Omental fat pad (tissue), 4 donors: ENCODE measurements around the gene SRD5A3. TPM values are rescaled to one million over a fixed set of nuclear protein-coding genes. Genes with fewer than 3 reads are reported as not detected.

Source experiments
- ATAC-seq: fragments of 150-250 bp; one replicate; pipeline ENCODE4 v1.9.1; 2016; ENCODE audit warnings: mild to moderate bottlenecking, moderate library complexity; ENCODE audit not compliant: low FRiP score
- DNase-seq: peaks from one replicate; pipeline ENCODE4 v3.0.0-alpha.2; 2019; ENCODE audit warnings: low spot score
- total RNA-seq, 4 donors: library from RNA; depleted of rRNA; stranded (reverse); fragments of >200 nt; gene quantifications; one replicate each; pipeline ENCODE4 v1.1.0, GENCODE V29; 2016
- TF ChIP-seq, protein P1 (sequence below), 3 donors: fragments of 450-650 bp; IDR thresholded peaks; one replicate each; pipeline ENCODE4 v1.5.1; 2016 to 2017; ENCODE audit warnings: antibody characterized with exemption in 3 of 3, mild to moderate bottlenecking in 3 of 3, moderate library complexity in 2 of 3

Gene SRD5A3
- total RNA-seq, 4 donors from 2014 or later: 8.0 to 15.9 (median 9.9) TPM

DNA sequence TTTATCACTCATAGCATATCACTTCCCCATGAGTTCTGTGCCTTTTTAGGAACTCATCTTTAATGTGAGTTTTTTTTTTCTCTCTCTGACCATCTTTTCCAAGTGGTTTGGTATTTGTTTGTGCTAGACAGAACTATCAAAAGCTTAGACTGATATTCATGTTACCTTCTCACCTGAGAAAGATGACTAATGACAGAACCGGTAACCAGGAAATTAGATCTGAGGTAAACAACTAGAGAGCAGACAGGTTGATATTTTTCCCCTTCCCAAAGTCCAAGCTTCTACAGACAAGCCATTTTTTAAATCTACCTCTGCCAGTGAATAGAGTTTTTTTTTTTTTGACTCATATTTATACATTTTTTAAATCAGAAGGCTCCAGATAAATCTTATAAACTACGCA, 17.0 kb upstream of the SRD5A3 start:
- ATAC-seq (no peak), DNase-seq (no peak)
- TF ChIP-seq, protein P1, sequence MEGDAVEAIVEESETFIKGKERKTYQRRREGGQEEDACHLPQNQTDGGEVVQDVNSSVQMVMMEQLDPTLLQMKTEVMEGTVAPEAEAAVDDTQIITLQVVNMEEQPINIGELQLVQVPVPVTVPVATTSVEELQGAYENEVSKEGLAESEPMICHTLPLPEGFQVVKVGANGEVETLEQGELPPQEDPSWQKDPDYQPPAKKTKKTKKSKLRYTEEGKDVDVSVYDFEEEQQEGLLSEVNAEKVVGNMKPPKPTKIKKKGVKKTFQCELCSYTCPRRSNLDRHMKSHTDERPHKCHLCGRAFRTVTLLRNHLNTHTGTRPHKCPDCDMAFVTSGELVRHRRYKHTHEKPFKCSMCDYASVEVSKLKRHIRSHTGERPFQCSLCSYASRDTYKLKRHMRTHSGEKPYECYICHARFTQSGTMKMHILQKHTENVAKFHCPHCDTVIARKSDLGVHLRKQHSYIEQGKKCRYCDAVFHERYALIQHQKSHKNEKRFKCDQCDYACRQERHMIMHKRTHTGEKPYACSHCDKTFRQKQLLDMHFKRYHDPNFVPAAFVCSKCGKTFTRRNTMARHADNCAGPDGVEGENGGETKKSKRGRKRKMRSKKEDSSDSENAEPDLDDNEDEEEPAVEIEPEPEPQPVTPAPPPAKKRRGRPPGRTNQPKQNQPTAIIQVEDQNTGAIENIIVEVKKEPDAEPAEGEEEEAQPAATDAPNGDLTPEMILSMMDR (IDR thresholded peaks at IDR 0.05): no peak

DNA sequence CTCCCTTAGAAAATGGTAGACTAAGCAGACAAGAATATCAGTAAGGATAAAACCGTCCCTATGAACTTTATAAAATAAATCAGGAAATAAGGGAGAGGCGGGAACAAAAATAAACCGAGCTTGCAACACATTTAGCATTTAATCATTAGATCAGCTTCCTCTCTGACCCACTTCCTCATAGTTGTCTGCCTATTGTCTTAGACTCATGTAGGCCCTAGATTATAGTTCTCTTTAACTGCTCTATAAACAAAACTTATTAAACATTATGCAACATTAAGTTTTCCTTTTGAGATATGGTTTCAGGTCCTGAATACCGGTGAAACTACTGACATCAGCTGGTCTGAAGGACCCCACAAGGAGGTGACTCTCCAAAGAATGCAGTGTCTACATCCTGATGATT, 15.8 kb upstream of the SRD5A3 start:
- ATAC-seq: no peak
- no peak for DNase-seq

DNA sequence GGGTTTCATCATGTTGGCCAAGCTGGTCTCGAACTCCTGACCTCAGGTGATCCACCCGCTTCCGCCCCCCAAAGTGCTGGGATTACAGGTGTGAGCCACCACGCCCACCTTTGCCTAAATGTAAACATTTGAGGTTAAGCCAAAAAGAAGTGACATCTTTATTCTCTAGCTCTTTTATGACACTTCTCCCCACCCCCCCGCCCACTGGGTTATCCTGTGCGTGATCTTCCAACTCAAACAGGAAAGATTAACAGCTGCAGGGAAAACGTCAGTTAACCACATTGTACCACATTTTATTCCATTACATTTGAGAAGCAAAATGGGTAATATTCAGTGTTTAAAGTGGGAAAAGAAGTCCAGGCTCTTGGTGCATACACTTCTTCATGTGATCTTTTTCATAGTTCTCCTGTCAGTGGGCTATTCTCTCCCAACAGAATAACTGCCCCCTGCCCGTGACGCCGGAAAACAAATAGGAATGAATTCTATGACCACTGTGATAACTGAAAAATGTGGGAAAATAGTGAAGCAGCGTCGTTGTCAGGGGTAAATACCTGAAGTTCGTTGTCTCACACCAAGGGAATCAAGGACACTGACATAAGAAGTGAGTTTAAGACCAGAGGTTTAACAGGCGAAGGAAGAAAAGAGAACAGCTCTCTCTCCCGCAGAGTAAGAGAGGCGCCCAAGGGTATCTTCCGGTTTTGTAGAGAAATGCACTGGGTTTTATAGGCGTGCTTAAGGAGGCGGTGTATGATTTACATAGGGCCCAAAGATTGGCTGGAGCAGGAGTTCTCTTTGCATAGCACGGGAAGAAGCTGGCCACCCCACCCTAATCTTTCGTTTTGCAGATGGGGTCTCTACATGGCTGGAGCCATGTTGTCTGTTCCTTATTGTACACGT, 9.7 kb upstream of the SRD5A3 start:
- DNase-seq: no peak
- TF ChIP-seq, protein P1 (IDR thresholded peaks at IDR 0.05): no peak
- no peak for ATAC-seq

More for the DNA sequence above, 15.8 kb upstream of the SRD5A3 start:
- TF ChIP-seq, protein P1 (IDR thresholded peaks at IDR 0.05): no peak

DNA sequence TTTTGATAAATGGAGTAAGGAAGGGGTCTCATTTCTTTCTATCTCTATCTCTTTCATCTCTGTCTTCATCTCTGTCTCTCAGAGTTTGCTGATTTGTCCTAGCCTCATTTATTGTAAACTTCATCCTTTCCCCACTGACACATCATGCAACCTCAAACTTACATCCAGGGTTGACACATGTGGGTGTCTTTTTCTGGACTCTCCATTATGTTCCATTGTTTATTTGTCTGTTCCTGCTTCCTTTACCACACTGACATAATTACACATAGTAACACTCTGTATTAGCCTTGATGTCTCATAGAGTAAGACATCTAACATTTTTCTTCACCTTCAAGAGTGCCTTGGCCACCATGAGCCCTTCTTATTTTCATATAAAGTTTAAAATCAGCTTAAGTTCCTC, 8.1 kb upstream of the SRD5A3 start:
- TF ChIP-seq, protein P1 (IDR thresholded peaks at IDR 0.05): no peak
- DNase-seq (no peak), ATAC-seq (no peak)

DNA sequence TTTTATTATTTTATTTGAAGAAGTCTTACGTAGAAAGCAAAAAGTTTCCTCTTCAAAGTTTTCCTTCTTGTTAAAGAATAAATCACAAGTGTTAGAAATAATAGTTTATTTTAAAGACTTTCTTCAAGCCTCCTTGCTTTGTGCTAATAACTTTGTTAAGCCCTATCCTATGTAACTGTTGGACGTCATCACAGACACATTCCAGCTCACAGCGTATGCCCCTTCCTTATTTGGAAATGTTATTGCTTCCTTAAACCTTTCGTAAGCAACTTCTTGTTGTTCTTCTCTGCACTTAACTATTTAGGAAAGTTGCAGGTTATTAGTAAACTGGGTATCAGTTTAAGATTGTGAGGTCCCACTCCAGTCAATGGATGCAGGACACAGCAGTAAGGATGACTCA, 7.6 kb upstream of the SRD5A3 start:
- TF ChIP-seq, protein P1 (IDR thresholded peaks at IDR 0.05): no peak
- DNase-seq (no peak), ATAC-seq (no peak)

DNA sequence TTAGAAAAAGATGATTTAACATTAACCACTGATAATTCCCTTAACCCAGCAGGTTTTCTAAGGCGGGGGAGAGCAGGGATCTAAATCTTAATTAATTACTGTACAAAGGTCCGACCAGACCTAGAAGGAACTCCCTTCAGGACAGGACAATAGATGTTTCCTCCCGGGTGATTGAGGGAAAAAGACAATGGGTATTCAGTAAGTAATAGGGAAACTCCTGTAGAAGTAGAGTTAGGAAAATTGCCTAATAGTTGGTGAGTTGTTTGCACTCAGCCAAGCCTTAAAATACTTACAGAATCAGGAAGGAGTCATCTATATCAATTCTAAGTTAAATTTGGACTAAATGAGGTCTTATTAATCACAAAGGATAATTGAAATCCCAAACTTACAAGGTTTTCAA, 5.8 kb upstream of the SRD5A3 start:
- TF ChIP-seq, protein P1 (IDR thresholded peaks at IDR 0.05): no peak
- DNase-seq (no peak), ATAC-seq (no peak)

DNA sequence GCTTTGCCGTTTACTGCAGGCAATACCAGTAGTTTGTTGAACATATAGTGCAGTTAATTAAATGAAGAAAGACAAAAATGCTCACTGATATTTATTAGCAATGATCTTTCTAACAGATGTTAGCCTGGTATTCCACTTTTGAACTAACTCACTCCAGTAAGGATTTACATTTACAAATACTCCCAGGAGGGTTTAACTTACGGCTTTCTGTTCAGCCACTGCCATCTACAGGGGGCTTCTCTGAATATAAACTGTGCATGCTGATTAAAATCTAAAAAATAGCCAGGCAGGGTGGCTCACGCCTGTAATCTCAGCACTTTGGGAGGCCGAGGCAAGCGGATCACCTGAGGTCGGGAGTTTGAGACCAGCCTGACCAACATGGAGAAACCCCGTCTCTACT, 2.2 kb upstream of the SRD5A3 start:
- ATAC-seq: no peak
- TF ChIP-seq, protein P1 (IDR thresholded peaks at IDR 0.05): no peak

More for the DNA sequence above, 2.2 kb upstream of the SRD5A3 start:
- DNase-seq: no peak
